Endodermal cell (in vitro differentiated cells): ENCODE results near the gene ATXN10. TPM values are rescaled to one million over a fixed set of nuclear protein-coding genes. Genes with fewer than 3 reads are reported as not detected.
"Not testable (repeated sequence)": the region's sequence is repeated elsewhere in the genome, so short reads cannot be mapped to it uniquely, and the experiment has no call there.

ENCODE experiments used
- DNase-seq: peaks from one replicate; pipeline ENCODE4 v3.0.0-alpha.2; 2017
- H3K27ac ChIP-seq: 2 replicates; pipeline ENCODE4 v1.5.1; 2013; ENCODE audit warnings: mild to moderate bottlenecking, low read depth, low read length, moderate library complexity
- H3K27me3 ChIP-seq: 2 replicates; pipeline ENCODE4 v1.6.1; 2013; ENCODE audit warnings: mild to moderate bottlenecking, low read length, moderate library complexity; ENCODE audit not compliant: insufficient read depth, control insufficient read depth, poor library complexity, severe bottlenecking
- H3K36me3 ChIP-seq: 2 replicates; pipeline ENCODE4 v1.7.0; 2013; ENCODE audit warnings: mild to moderate bottlenecking, low read length, moderate library complexity; ENCODE audit not compliant: control insufficient read depth, insufficient read depth
- H3K4me1 ChIP-seq: one replicate; pipeline ENCODE4 v1.7.0; 2013; ENCODE audit warnings: low read length; ENCODE audit not compliant: control insufficient read depth, insufficient read depth
- H3K4me3 ChIP-seq: 2 replicates; pipeline ENCODE4 v1.5.1; 2013; ENCODE audit warnings: mild to moderate bottlenecking, low read length, moderate library complexity
- H3K9ac ChIP-seq: 2 replicates; pipeline ENCODE4 v1.6.1; 2013; ENCODE audit warnings: mild to moderate bottlenecking, low read length, moderate library complexity; ENCODE audit not compliant: poor library complexity, severe bottlenecking; ENCODE audit errors: extremely low read depth
- H3K9me3 ChIP-seq: 2 replicates; pipeline ENCODE4 v1.6.1; 2013; ENCODE audit warnings: mild to moderate bottlenecking, low read length, moderate library complexity; ENCODE audit not compliant: control insufficient read depth
- H3K27ac Mint-ChIP-seq: 2 replicates; pipeline ENCODE4 v1.8.0; 2020; ENCODE audit warnings: mixed read lengths
- H3K27me3 Mint-ChIP-seq: 2 replicates; pipeline ENCODE4 v1.8.0; 2021; ENCODE audit warnings: mild to moderate bottlenecking, mixed read lengths; ENCODE audit not compliant: insufficient read depth
- H3K36me3 Mint-ChIP-seq: 2 replicates; pipeline ENCODE4 v1.8.0; 2020; ENCODE audit warnings: low read depth, mixed read lengths
- H3K4me1 Mint-ChIP-seq: 2 replicates; pipeline ENCODE4 v1.8.0; 2020; ENCODE audit warnings: mixed read lengths
- H3K4me3 Mint-ChIP-seq: 2 replicates; pipeline ENCODE4 v1.8.0; 2020; ENCODE audit warnings: mild to moderate bottlenecking, moderate library complexity, mixed read lengths
- H3K9me3 Mint-ChIP-seq: 2 replicates; pipeline ENCODE4 v1.8.0; 2020; ENCODE audit warnings: mild to moderate bottlenecking, mixed read lengths
- WGBS, 2 experiments: methylation state at CpG; one replicate each; pipeline versions ENCODE4 v1.1.5 to v1.1.7; 2013; ENCODE audit warnings: missing lambda C conversion rate in 2 of 2, mixed read lengths in 1 of 2; ENCODE audit not compliant: insufficient coverage in 1 of 2, insufficient read length in 1 of 2; 5-methylcytosine and 5-hydroxymethylcytosine counted together
- total RNA-seq, 2 donors: library from RNA; stranded (reverse); fragmentation: NEBNext Ultra II Directional in 1 of 2; extraction: Animal tissue kit (Norgen Biotek cat#: 25700) in 1 of 2; gene quantifications; 2 replicates in 1 of 2; 3 replicates in 1 of 2; pipeline ENCODE4 v1.2.1, GENCODE V29; 2021
- TF ChIP-seq, protein P1 (sequence below): fragments of 200-600 bp; sonication (generic); conservative IDR thresholded peaks from 2 replicates; pipeline ENCODE4 v1.5.0; 2021; ENCODE audit warnings: antibody characterized with exemption, mild to moderate bottlenecking

ATXN10 gene
- total RNA-seq, 2 donors from 2014 or later: 223 to 266 TPM

DNA sequence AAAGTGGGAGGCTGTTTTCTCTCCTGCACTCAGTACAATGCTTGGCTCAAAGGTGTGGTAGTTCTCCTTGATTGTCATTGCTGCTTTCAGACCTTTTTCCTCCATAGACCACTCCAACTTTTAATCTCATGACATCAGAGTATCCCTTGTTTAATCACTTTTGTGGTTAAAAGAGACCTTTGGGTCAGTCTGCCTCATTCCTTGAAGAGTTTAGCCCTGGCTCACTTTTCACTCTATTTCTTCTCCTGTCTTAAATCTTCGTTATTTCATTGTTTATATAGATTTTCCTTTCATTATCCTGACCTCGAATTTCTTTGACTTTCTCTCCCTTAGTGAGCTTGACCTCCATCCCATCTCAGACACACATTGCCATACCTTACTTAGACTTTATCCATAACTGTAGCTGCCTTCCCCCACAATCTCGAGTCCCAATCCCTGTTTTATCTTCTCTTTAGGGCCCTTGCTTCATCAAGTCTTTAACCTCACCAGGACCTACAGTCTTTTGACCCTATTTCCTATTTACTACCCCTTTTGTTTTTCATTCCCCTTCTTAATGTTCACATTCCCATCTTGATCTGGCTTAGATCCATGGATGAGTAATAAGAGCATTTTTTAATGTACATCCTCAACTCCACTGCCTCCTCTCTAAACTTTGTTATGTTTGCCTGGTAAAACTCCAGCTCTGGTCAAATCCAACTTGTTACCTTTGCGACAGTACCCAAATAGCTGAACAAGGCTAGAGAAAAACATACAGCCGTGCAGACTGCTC lies 9.5 kb downstream of the ATXN10 start:
- H3K9me3 ChIP-seq: no peaks in the 10 kb centered on the region
- peaks cover 4% of the 10 kb centered on the region for H3K36me3 Mint-ChIP-seq
- H3K27me3 ChIP-seq: no peaks in the 10 kb centered on the region
- H3K4me3 ChIP-seq: no peak overlapping the region
- no peak overlapping the region for H3K4me3 Mint-ChIP-seq
- H3K9ac ChIP-seq: no peak overlapping the region
- H3K36me3 ChIP-seq: peaks cover under 1% of the 10 kb centered on the region
- 82 to 89% methylated on average over 5 of the region's 5 CpGs for WGBS, 2 experiments
- no peak for DNase-seq
- H3K27ac ChIP-seq: no peak overlapping the region
- H3K4me1 ChIP-seq: no peaks in the 10 kb centered on the region
- TF ChIP-seq, protein P1, sequence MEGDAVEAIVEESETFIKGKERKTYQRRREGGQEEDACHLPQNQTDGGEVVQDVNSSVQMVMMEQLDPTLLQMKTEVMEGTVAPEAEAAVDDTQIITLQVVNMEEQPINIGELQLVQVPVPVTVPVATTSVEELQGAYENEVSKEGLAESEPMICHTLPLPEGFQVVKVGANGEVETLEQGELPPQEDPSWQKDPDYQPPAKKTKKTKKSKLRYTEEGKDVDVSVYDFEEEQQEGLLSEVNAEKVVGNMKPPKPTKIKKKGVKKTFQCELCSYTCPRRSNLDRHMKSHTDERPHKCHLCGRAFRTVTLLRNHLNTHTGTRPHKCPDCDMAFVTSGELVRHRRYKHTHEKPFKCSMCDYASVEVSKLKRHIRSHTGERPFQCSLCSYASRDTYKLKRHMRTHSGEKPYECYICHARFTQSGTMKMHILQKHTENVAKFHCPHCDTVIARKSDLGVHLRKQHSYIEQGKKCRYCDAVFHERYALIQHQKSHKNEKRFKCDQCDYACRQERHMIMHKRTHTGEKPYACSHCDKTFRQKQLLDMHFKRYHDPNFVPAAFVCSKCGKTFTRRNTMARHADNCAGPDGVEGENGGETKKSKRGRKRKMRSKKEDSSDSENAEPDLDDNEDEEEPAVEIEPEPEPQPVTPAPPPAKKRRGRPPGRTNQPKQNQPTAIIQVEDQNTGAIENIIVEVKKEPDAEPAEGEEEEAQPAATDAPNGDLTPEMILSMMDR: no peak
- H3K4me1 Mint-ChIP-seq: peaks cover 8% of the 10 kb centered on the region
- no peaks in the 10 kb centered on the region for H3K27me3 Mint-ChIP-seq
- no peak overlapping the region for H3K27ac Mint-ChIP-seq
- no peaks in the 10 kb centered on the region for H3K9me3 Mint-ChIP-seq

DNA sequence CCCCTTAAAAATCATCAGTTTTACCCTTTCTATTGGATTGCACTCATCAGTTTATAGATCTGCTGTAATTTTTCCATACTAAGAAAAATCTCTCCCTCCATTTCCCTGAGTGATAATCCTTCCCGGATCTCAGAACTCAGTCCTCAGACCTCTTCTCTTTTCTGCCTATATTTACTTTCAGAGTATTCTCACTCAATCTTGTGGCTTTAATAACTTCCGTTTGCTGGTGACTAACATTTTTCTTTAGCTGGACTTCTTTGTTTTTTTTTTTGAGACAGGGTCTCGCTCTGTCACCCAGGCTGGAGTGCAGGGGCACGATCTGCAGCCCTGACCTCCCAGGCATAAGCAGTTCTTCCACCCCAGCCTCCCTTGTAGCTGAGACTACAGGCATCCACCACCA lies 10.4 kb downstream of the ATXN10 start:
- 91 to 99% methylated on average over 3 to 4 of the region's 4 CpGs for WGBS, 2 experiments

DNA sequence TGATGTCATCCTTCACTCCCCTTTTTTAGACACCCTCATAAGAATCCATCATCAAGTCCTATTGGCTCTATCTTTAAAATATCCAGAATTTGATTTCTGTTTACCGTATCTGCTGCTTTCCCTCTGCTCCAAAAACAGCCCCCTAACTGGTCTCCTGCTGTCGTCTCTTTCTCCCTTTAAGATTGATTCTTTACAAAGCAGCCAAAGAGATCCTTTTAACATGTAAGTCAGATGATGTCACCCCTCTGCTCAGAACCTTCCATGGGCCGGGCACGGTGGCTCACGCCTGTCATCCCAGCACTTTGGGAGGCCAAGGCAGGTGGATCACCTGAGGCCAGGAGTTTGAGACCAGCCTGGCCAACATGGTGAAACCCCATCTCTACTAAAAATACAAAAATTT lies 11.1 kb downstream of the ATXN10 start:
- H3K27ac ChIP-seq: not testable (repeated sequence)

More for the DNA sequence above, 10.4 kb downstream of the ATXN10 start:
- Histone ChIP-seq H3K36me3 (no peaks in the 10 kb centered on the region), H3K27me3 (no peaks in the 10 kb centered on the region), H3K4me1 (no peaks in the 10 kb centered on the region), H3K27ac (no peak overlapping the region), H3K9me3 (no peaks in the 10 kb centered on the region), H3K4me3 (no peak overlapping the region), H3K9ac (no peak overlapping the region)
- no peaks in the 10 kb centered on the region for H3K9me3 Mint-ChIP-seq
- no peaks in the 10 kb centered on the region for H3K36me3 Mint-ChIP-seq
- DNase-seq: no peak
- no peaks in the 10 kb centered on the region for H3K27me3 Mint-ChIP-seq
- H3K27ac Mint-ChIP-seq: no peak overlapping the region
- peaks cover 8% of the 10 kb centered on the region for H3K4me1 Mint-ChIP-seq
- H3K4me3 Mint-ChIP-seq: no peak overlapping the region
- TF ChIP-seq, protein P1: no peak

More for the DNA sequence above, 11.1 kb downstream of the ATXN10 start:
- H3K9me3 Mint-ChIP-seq, H3K27me3 ChIP-seq, H3K9me3 ChIP-seq, H3K4me1 Mint-ChIP-seq, H3K9ac ChIP-seq, H3K36me3 Mint-ChIP-seq, H3K4me3 Mint-ChIP-seq, DNase-seq, H3K27ac Mint-ChIP-seq, H3K27me3 Mint-ChIP-seq, H3K36me3 ChIP-seq, H3K4me3 ChIP-seq, H3K4me1 ChIP-seq: not testable (repeated sequence)
- 57 to 86% methylated on average over 2 to 5 of the region's 5 CpGs for WGBS, 2 experiments
